ENCODE results near the gene IDI2. TPM values are rescaled to one million over a fixed set of nuclear protein-coding genes. Genes with fewer than 3 reads are reported as not detected.

The IDI2 gene
- total and polyA plus RNA-seq, 2 of the 13 experiments (the other 11 are each of a cell fraction or from before 2014, with no cell fraction given) = not detected

- no peak for TF ChIP-seq PAXIP1 (CRISPR knock-in tag; conservative IDR thresholded peaks at IDR 0.05)
- no peak for TF ChIP-seq PAWR (CRISPR knock-in tag; IDR thresholded peaks at IDR 0.05; ENCODE audit: borderline replicate concordance)
- no peak for TF ChIP-seq ZNF251 (CRISPR knock-in tag; IDR thresholded peaks at IDR 0.05)
- TF ChIP-seq IRF1 (CRISPR knock-in tag; IDR thresholded peaks at IDR 0.05; ENCODE audit: low read depth) = no peak
- TF ChIP-seq CREBL2 (CRISPR knock-in tag; IDR thresholded peaks at IDR 0.05; ENCODE audit: borderline replicate concordance) = no peak
- no peak for TF ChIP-seq JDP2 (CRISPR knock-in tag; IDR thresholded peaks at IDR 0.05; ENCODE audit: borderline replicate concordance)
- no peak for TF ChIP-seq ZNF224 (CRISPR knock-in tag; IDR thresholded peaks at IDR 0.05)
- TF ChIP-seq ZHX2 (IDR thresholded peaks at IDR 0.05; ENCODE audit: low read depth) = no peak
- TF ChIP-seq ZHX2 (CRISPR knock-in tag; IDR thresholded peaks at IDR 0.05; ENCODE audit: borderline replicate concordance) = no peak
- no peak for TF ChIP-seq PRDM10 (CRISPR knock-in tag; IDR thresholded peaks at IDR 0.05; ENCODE audit: low read depth)
- no peak for TF ChIP-seq ZBTB38 (CRISPR knock-in tag; IDR thresholded peaks at IDR 0.05)
- peak; percentile 56 for TF ChIP-seq RARA (CRISPR knock-in tag; IDR thresholded peaks at IDR 0.05)
- TF ChIP-seq PHF21A (CRISPR knock-in tag; IDR thresholded peaks at IDR 0.05) = no peak
- TF ChIP-seq DBP (CRISPR knock-in tag; IDR thresholded peaks at IDR 0.05; ENCODE audit: not compliant biosample characterization) = no peak
- no peak for TF ChIP-seq ZNF335 (CRISPR knock-in tag; IDR thresholded peaks at IDR 0.05)
Measured at GRCh38 chr10:1015688-1016087, 10.0 kb downstream of the IDI2 start (continued).
